VCaP (cell line): ENCODE measurements around the gene CCDC170.

Source experiments
- H3K27ac ChIP-seq: fragments of 450-650 bp; 2 replicates; pipeline ENCODE4 v1.5.1; 2017
- CTCF ChIP-seq: fragments of 450-650 bp; conservative IDR thresholded peaks from 2 replicates; pipeline ENCODE4 v1.5.1; 2017; ENCODE audit warnings: mild to moderate bottlenecking, moderate library complexity

CCDC170 gene

GRCh38 chr6:151592449-151593159 lies 98.8 kb downstream of the CCDC170 start:
- no peak overlapping the region for H3K27ac ChIP-seq

GRCh38 chr6:151609146-151609902 lies 115.5 kb downstream of the CCDC170 start:
- TF ChIP-seq CTCF: no peak
- no peak overlapping the region for H3K27ac ChIP-seq

More at GRCh38 chr6:151592449-151593159, 98.8 kb downstream of the CCDC170 start:
- no peak for TF ChIP-seq CTCF

GRCh38 chr6:151610326-151610725 lies 116.5 kb downstream of the CCDC170 start:
- TF ChIP-seq CTCF: no peak
- no peak overlapping the region for H3K27ac ChIP-seq

- TF ChIP-seq CTCF: no peak
- H3K27ac ChIP-seq: no peak overlapping the region
Observed at GRCh38 chr6:151614630-151615029, 120.8 kb downstream of the CCDC170 start.

- no peak for TF ChIP-seq CTCF
- no peak overlapping the region for H3K27ac ChIP-seq
Observed at GRCh38 chr6:151616091-151616513, 122.3 kb downstream of the CCDC170 start.

- TF ChIP-seq CTCF: no peak
- no peak overlapping the region for H3K27ac ChIP-seq
Observed at GRCh38 chr6:151616600-151616999, 122.8 kb downstream of the CCDC170 start.

GRCh38 chr6:151617539-151617938 lies 123.7 kb downstream of the CCDC170 start:
- no peak overlapping the region for H3K27ac ChIP-seq
- no peak for TF ChIP-seq CTCF
